ENCODE measurements around the gene CMAS. TPM values are rescaled to one million over a fixed set of nuclear protein-coding genes. Genes with fewer than 3 reads are reported as not detected.

Gene CMAS
- total RNA-seq, 1 experiment from 2014 or later: 69.0 TPM

- Mint-ChIP-seq H3K36me3 (no peaks in the 10 kb centered on the region), H3K27me3 (ENCODE audit: low read depth) (no peaks in the 10 kb centered on the region), H3K27ac (no peak overlapping the region), H3K4me1 (no peaks in the 10 kb centered on the region), H3K4me3 (no peak overlapping the region), H3K9me3 (peaks cover 6% of the 10 kb centered on the region)
- ChIA-PET CTCF (interaction anchor here (3.8 kb wide), 1 partner anchor 232 kb away, joined by 22 read pairs; the partner anchor contains the start of gene ST8SIA1), POLR2A (no interaction called here)
- DNase-seq (ENCODE audit: low spot score): no peak
- TF ChIP-seq USF1 (CRISPR knock-in tag; IDR thresholded peaks at IDR 0.05): no peak
- no peak for TF ChIP-seq ETV6 (CRISPR knock-in tag; IDR thresholded peaks at IDR 0.05)
- no peak for TF ChIP-seq TP53 (CRISPR knock-in tag; IDR thresholded peaks at IDR 0.05)
- TF ChIP-seq ZNF263 (CRISPR knock-in tag; IDR thresholded peaks at IDR 0.05; ENCODE audit: low read depth): no peak
- TF ChIP-seq JUN (CRISPR knock-in tag; IDR thresholded peaks at IDR 0.05): no peak
- no peak for TF ChIP-seq USF2 (CRISPR knock-in tag; IDR thresholded peaks at IDR 0.05)
- TF ChIP-seq, protein P1, sequence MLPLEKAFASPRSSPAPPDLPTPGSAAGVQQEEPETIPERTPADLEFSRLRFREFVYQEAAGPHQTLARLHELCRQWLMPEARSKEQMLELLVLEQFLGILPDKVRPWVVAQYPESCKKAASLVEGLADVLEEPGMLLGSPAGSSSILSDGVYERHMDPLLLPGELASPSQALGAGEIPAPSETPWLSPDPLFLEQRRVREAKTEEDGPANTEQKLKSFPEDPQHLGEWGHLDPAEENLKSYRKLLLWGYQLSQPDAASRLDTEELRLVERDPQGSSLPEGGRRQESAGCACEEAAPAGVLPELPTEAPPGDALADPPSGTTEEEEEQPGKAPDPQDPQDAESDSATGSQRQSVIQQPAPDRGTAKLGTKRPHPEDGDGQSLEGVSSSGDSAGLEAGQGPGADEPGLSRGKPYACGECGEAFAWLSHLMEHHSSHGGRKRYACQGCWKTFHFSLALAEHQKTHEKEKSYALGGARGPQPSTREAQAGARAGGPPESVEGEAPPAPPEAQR (CRISPR knock-in tag; IDR thresholded peaks at IDR 0.05): no peak
- no peak for TF ChIP-seq CDX4 (CRISPR knock-in tag; IDR thresholded peaks at IDR 0.05; ENCODE audit: borderline replicate concordance)
- no peak for TF ChIP-seq FOXK1 (CRISPR knock-in tag; IDR thresholded peaks at IDR 0.05)
- TF ChIP-seq SMAD3 (CRISPR knock-in tag; IDR thresholded peaks at IDR 0.05; ENCODE audit: borderline replicate concordance): no peak
- TF ChIP-seq ATF3 (CRISPR knock-in tag; conservative IDR thresholded peaks at IDR 0.05): no peak
- TF ChIP-seq, protein P2, sequence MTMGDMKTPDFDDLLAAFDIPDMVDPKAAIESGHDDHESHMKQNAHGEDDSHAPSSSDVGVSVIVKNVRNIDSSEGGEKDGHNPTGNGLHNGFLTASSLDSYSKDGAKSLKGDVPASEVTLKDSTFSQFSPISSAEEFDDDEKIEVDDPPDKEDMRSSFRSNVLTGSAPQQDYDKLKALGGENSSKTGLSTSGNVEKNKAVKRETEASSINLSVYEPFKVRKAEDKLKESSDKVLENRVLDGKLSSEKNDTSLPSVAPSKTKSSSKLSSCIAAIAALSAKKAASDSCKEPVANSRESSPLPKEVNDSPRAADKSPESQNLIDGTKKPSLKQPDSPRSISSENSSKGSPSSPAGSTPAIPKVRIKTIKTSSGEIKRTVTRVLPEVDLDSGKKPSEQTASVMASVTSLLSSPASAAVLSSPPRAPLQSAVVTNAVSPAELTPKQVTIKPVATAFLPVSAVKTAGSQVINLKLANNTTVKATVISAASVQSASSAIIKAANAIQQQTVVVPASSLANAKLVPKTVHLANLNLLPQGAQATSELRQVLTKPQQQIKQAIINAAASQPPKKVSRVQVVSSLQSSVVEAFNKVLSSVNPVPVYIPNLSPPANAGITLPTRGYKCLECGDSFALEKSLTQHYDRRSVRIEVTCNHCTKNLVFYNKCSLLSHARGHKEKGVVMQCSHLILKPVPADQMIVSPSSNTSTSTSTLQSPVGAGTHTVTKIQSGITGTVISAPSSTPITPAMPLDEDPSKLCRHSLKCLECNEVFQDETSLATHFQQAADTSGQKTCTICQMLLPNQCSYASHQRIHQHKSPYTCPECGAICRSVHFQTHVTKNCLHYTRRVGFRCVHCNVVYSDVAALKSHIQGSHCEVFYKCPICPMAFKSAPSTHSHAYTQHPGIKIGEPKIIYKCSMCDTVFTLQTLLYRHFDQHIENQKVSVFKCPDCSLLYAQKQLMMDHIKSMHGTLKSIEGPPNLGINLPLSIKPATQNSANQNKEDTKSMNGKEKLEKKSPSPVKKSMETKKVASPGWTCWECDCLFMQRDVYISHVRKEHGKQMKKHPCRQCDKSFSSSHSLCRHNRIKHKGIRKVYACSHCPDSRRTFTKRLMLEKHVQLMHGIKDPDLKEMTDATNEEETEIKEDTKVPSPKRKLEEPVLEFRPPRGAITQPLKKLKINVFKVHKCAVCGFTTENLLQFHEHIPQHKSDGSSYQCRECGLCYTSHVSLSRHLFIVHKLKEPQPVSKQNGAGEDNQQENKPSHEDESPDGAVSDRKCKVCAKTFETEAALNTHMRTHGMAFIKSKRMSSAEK (CRISPR knock-in tag; IDR thresholded peaks at IDR 0.05; ENCODE audit: borderline replicate concordance): no peak
- no peak for TF ChIP-seq SP1 (CRISPR knock-in tag; conservative IDR thresholded peaks at IDR 0.05)
- TF ChIP-seq FOXP1 (CRISPR knock-in tag; IDR thresholded peaks at IDR 0.05; ENCODE audit: borderline replicate concordance): no peak
- TF ChIP-seq, protein P3, sequence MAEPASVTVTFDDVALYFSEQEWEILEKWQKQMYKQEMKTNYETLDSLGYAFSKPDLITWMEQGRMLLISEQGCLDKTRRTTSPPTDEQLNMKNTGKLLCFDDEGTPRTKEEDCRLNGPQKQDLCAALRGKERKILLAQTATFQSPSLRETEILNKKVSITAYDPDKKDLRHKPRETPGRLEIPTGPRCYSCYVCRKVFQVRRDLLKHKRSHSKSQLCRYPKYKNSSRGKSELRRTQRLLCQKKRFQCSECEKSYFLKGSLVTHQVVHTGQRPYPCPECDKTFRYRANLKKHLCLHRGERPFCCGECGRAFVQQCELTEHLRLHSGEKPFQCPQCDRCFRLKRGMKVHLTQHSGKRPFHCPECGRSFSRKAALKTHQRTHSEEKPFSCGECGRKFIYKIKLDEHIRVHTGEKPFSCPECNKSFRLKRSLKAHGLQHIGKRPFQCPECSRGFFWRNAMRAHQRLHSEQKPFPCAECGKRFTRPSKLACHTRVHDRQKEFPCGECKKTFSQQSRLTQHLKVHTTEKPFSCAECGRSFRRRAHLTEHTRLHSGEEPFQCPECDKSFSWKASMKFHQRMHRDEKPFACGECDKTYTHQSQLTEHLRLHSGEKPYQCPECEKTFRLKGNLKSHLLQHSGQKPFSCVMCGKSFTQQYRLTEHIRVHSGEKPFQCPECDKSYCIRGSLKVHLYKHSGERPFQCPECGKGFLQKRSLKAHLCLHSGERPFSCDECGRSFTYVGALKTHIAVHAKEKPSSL (CRISPR knock-in tag; conservative IDR thresholded peaks at IDR 0.05): no peak
- no peak for TF ChIP-seq NR3C1 (CRISPR knock-in tag; conservative IDR thresholded peaks at IDR 0.05; ENCODE audit: low read depth)
- TF ChIP-seq ZNF219 (CRISPR knock-in tag; IDR thresholded peaks at IDR 0.05; ENCODE audit: borderline replicate concordance): no peak
- no peak for TF ChIP-seq NR1H2 (CRISPR knock-in tag; IDR thresholded peaks at IDR 0.05)
- TF ChIP-seq MYBL2 (CRISPR knock-in tag; IDR thresholded peaks at IDR 0.05): no peak
- no peak for ATAC-seq
These were observed 57.4 kb downstream of the CMAS start for GRCh38 chr12:22103418-22103817.

All from WTC11 (cell line).